Kidney capillary endothelial cell (primary cell): ENCODE data around the gene SH3PXD2A.
A peak's percentile ranks its signal among the peaks of the same experiment; 100 is the strongest.

Experiments used
- DNase-seq: peaks from one replicate; pipeline ENCODE4 v3.0.0-alpha.2; 2018; ENCODE audit warnings: low spot score

SH3PXD2A gene

GRCh38 chr10:103720964-103721335 lies 134.4 kb downstream of the SH3PXD2A start:
- DNase-seq, result no peak

GRCh38 chr10:103720328-103720963 lies 134.9 kb downstream of the SH3PXD2A start:
- DNase-seq, result no peak

- DNase-seq, result no peak
Measured at GRCh38 chr10:103719036-103719435, 136.3 kb downstream of the SH3PXD2A start.

GRCh38 chr10:103718247-103718620 lies 137.1 kb downstream of the SH3PXD2A start:
- no peak for DNase-seq

GRCh38 chr10:103717341-103718246 lies 137.8 kb downstream of the SH3PXD2A start:
- DNase-seq, result no peak

GRCh38 chr10:103716206-103717160 lies 138.9 kb downstream of the SH3PXD2A start:
- no peak for DNase-seq

- DNase-seq, result peak; percentile 70
Measured at GRCh38 chr10:103715430-103715829, 139.9 kb downstream of the SH3PXD2A start.

- no peak for DNase-seq
Measured at GRCh38 chr10:103714232-103714891, 141.0 kb downstream of the SH3PXD2A start.

- no peak for DNase-seq
Measured at GRCh38 chr10:103713676-103714075, 141.7 kb downstream of the SH3PXD2A start.

- DNase-seq, result peak; percentile 78
Measured at GRCh38 chr10:103712898-103713498, 142.4 kb downstream of the SH3PXD2A start.

GRCh38 chr10:103712146-103712545 lies 143.2 kb downstream of the SH3PXD2A start:
- DNase-seq, result no peak

- no peak for DNase-seq
Measured at GRCh38 chr10:103711351-103711994, 143.9 kb downstream of the SH3PXD2A start.

- no peak for DNase-seq
Measured at GRCh38 chr10:103710490-103710889, 144.9 kb downstream of the SH3PXD2A start.

GRCh38 chr10:103709341-103709920 lies 145.9 kb downstream of the SH3PXD2A start:
- no peak for DNase-seq

- no peak for DNase-seq
Measured at GRCh38 chr10:103708627-103709288, 146.6 kb downstream of the SH3PXD2A start.

- DNase-seq, result no peak
Measured at GRCh38 chr10:103707956-103708626, 147.3 kb downstream of the SH3PXD2A start.

GRCh38 chr10:103706762-103707161 lies 148.6 kb downstream of the SH3PXD2A start:
- DNase-seq, result peak; percentile 60

- DNase-seq, result no peak
Measured at GRCh38 chr10:103706047-103706446, 149.3 kb downstream of the SH3PXD2A start.
